GM20000 (cell line): ENCODE data around the gene HEY2.
A peak's percentile ranks its signal among the peaks of the same experiment; 100 is the strongest.

ENCODE experiments used
- DNase-seq: peaks from one replicate; pipeline ENCODE4 v3.0.0; 2012; ENCODE audit warnings: low spot score
- TF ChIP-seq, protein P1 (sequence below): IDR thresholded peaks from 2 replicates; pipeline ENCODE4 v1.5.1; 2012; ENCODE audit warnings: mild to moderate bottlenecking, control low read depth; ENCODE audit errors: extremely low read depth, missing control alignments

Gene HEY2

GRCh38 chr6:125789576-125790357, 40.3 kb downstream of the HEY2 start:
- TF ChIP-seq, protein P1, sequence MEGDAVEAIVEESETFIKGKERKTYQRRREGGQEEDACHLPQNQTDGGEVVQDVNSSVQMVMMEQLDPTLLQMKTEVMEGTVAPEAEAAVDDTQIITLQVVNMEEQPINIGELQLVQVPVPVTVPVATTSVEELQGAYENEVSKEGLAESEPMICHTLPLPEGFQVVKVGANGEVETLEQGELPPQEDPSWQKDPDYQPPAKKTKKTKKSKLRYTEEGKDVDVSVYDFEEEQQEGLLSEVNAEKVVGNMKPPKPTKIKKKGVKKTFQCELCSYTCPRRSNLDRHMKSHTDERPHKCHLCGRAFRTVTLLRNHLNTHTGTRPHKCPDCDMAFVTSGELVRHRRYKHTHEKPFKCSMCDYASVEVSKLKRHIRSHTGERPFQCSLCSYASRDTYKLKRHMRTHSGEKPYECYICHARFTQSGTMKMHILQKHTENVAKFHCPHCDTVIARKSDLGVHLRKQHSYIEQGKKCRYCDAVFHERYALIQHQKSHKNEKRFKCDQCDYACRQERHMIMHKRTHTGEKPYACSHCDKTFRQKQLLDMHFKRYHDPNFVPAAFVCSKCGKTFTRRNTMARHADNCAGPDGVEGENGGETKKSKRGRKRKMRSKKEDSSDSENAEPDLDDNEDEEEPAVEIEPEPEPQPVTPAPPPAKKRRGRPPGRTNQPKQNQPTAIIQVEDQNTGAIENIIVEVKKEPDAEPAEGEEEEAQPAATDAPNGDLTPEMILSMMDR, result no peak
- DNase-seq, result peak; percentile 36

DNA sequence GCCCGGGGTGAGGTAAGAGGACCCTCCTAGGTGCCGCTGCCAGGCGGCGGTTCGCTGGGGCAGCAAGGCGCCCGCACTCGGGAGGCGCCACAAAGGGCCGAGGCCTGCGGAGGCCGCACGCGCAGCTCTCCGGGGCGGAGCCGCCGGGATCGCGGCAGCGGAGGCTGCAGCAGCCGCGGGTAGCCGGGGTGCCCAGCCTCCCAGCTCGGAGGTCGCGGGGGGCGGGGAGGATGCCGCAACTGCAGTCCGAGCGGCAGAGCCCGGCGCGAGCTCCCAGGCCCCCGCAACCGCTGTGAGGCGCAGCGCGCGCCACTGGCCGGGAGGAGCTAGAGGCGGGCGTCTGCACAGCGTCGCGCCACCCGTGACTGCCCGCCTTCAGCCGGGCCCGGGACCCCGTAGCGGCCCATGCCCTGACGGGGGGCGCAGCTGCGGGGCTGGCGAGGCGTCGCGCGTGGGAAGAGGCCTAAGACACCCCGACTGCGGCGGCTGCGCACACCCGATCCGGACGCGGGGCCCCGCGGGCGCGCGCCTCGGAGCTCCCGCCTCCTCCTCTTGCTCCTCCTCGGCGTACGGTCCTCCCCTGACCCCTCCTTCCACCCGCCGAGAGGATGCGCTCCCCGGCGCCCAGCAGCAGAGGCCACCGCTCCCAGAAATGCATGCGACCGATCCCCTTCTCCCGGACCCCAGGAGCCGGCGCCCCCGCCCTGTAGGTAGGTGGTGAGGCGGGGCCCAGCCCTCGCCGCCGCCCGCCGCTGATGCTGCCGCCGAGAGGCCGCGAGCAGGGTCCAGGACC, 41.1 kb downstream of the HEY2 start, which contains the start of gene NCOA7:
TSS of gene NCOA7 (plus strand) at position 603 of the 793 bp plus-strand sequence. CDS start 24,395 bp downstream, outside the sequence.
- TF ChIP-seq, protein P1, result no peak
- DNase-seq, result peak; percentile 88

GRCh38 chr6:125791151-125791819, 41.9 kb downstream of the HEY2 start:
- DNase-seq, result peak; percentile 67
- TF ChIP-seq, protein P1, result peak; percentile 66

DNA sequence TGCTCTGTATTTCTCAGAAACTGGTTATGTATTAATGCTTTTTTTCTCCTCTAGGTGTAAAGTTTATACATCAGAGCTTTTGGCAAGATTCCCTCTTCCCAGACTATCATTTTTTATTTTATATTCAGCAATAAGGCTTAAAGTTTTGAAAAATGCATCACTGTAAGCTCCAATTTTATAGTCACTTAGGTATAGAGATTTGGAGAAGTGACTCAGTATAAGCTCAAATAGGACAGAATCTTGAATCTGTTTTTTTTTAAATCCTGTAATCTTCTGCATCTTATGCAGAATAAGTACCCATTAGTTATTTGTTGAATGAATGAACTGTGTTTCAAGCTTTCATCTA, 42.4 kb downstream of the HEY2 start:
- TF ChIP-seq, protein P1, result no peak
- no peak for DNase-seq

DNA sequence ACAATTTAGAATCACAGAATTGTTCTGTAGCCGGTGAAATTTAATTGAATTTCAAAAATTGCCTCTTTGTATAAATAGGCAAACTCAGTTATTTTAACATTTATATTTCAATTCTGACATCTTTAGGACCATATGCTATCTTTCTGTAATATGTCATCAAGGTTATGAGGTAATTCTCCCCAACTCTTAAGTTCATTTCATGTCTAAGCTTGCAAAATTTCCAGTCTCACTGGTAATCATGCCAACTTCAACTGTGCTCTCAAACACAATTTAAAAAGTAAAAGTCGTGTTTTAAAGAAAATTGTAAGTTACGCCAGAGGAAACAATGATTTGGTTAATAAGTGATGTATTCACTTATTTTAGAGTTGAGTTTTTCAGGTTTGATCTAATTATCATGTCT, 42.7 kb downstream of the HEY2 start:
- DNase-seq, result no peak
- TF ChIP-seq, protein P1, result no peak

GRCh38 chr6:125792680-125793079, 43.2 kb downstream of the HEY2 start:
- TF ChIP-seq, protein P1, result no peak
- DNase-seq, result no peak
